ENCODE data around the gene JMJD8.

Gene JMJD8

GRCh38 chr16:637081-638018 is 46.8 kb downstream of the JMJD8 start:
- TF ChIP-seq ZFX (IDR thresholded peaks at IDR 0.05; ENCODE audit: borderline replicate concordance) (no peak), CTCF (IDR thresholded peaks at IDR 0.05) (no peak)
- H3K27ac ChIP-seq: peak overlapping the region; percentile 92

- H3K27ac ChIP-seq: peak within 1 kb of the TSS; percentile 92
- TF ChIP-seq CTCF (IDR thresholded peaks at IDR 0.05) (0 out of 2 replicates have a peak, but pooled peaks have one; percentile 6), ZFX (IDR thresholded peaks at IDR 0.05; ENCODE audit: borderline replicate concordance) (no peak)
These were observed 47.7 kb downstream of the JMJD8 start, which contains the start of gene METTL26 for GRCh38 chr16:636206-637080. METTL26 (minus strand) TSS chr16:636305; CDS start chr16:636290, 15 bp downstream.

- no peak for TF ChIP-seq CTCF (IDR thresholded peaks at IDR 0.05)
- H3K27ac ChIP-seq: peak overlapping the region; percentile 92
These were observed 48.4 kb downstream of the JMJD8 start for GRCh38 chr16:635573-636205.

- no peak for TF ChIP-seq ZFX (IDR thresholded peaks at IDR 0.05; ENCODE audit: borderline replicate concordance)
- H3K27ac ChIP-seq: peak overlapping the region; percentile 92
These were observed 49.1 kb downstream of the JMJD8 start for GRCh38 chr16:634996-635395.

- TF ChIP-seq CTCF (IDR thresholded peaks at IDR 0.05) (no peak), ZFX (IDR thresholded peaks at IDR 0.05; ENCODE audit: borderline replicate concordance) (no peak)
- H3K27ac ChIP-seq: peak overlapping the region; percentile 92; the same call in 1 of the 2 replicates
These were observed 50.0 kb downstream of the JMJD8 start for GRCh38 chr16:634051-634670.

GRCh38 chr16:633336-634050 is 50.6 kb downstream of the JMJD8 start:
- peak overlapping the region; percentile 92; the same call in 1 of the 2 replicates for H3K27ac ChIP-seq
- TF ChIP-seq CTCF (IDR thresholded peaks at IDR 0.05) (no peak), ZFX (IDR thresholded peaks at IDR 0.05; ENCODE audit: borderline replicate concordance) (no peak)
